Endothelial cell of umbilical vein (primary cell): ENCODE measurements around the gene CCNB1IP1. TPM values are rescaled to one million over a fixed set of nuclear protein-coding genes. Genes with fewer than 3 reads are reported as not detected.

Source experiments
- BruUV-seq: library from RNA; stranded (reverse); fragments of 400-500 nt; replicated peaks from 2 replicates; lab custom pipeline; 2021; lab: Mats Ljungman, UMichigan
- CTCF ChIA-PET: fragments of 300-600, 350-600 bp; sonication (Branson Sonifier 250); formaldehyde crosslinking; loops from one replicate; lab custom pipeline; 2021; ENCODE audit warnings: antibody characterized with exemption, inconsistent platforms; lab: Charles Lee
- POLR2A ChIA-PET: fragments of 300-600, 350-600 bp; sonication (Branson Sonifier 250); formaldehyde crosslinking; loops from one replicate; lab custom pipeline; 2021; ENCODE audit warnings: antibody characterized with exemption, inconsistent platforms; lab: Charles Lee
- DNase-seq: peaks from one replicate; pipeline ENCODE4 v3.0.0-alpha.2; 2011; ENCODE audit warnings: low read depth, low spot score
- FAIRE-seq: peaks from 2 replicates; lab custom pipeline; 2011; peaks lifted over from hg19 to GRCh38; lab: Jason Lieb, UNC
- H2AFZ ChIP-seq: 2 replicates; pipeline ENCODE4 v1.6.0; 2012; ENCODE audit warnings: low read depth, low read length, control low read depth, inconsistent platforms
- H3K27ac ChIP-seq: 2 replicates; pipeline ENCODE4 v1.5.1; 2011; ENCODE audit warnings: low read depth, mild to moderate bottlenecking, control low read depth, low read length, moderate library complexity; ENCODE audit not compliant: insufficient read depth
- H3K27me3 ChIP-seq, 2 experiments: 2 replicates each; pipeline versions ENCODE4 v1.6.0 to v1.6.1; 2011; ENCODE audit warnings: low read length in 2 of 2, mixed read lengths in 1 of 2; ENCODE audit not compliant: control insufficient read depth in 2 of 2, insufficient read depth in 2 of 2
- H3K36me3 ChIP-seq, 2 experiments: 2 replicates in 1 of 2; 3 replicates in 1 of 2; pipeline ENCODE4 v1.5.1; 2011; ENCODE audit warnings: low read length in 2 of 2, mild to moderate bottlenecking in 1 of 2, moderate library complexity in 1 of 2; ENCODE audit not compliant: control insufficient read depth in 2 of 2, insufficient read depth in 2 of 2; ENCODE audit errors: extremely low read depth in 1 of 2
- H3K4me1 ChIP-seq: 3 replicates; pipeline ENCODE4 v1.5.1; 2011; ENCODE audit warnings: mild to moderate bottlenecking, low read length; ENCODE audit not compliant: control insufficient read depth, insufficient read depth; ENCODE audit errors: extremely low read depth
- H3K4me2 ChIP-seq: 2 replicates; pipeline ENCODE4 v1.6.1; 2011; ENCODE audit warnings: low read length, control low read depth, mixed read lengths; ENCODE audit not compliant: insufficient read depth
- H3K4me3 ChIP-seq, 3 experiments: fragments of 200-600 bp in 1 of 3; sonication (generic), shearing (Covaris generic) in 1 of 3; replicated peaks in 1 of 3; 2 replicates each; pipeline ENCODE4 v1.5.1; 2011 to 2016; ENCODE audit warnings: control low read depth in 3 of 3, low read length in 3 of 3, mild to moderate bottlenecking in 2 of 3, inconsistent platforms in 1 of 3, low read depth in 1 of 3, moderate library complexity in 1 of 3; ENCODE audit not compliant: insufficient read depth in 1 of 3
- H3K79me2 ChIP-seq: 2 replicates; pipeline ENCODE4 v1.6.0; 2012; ENCODE audit warnings: low read length, inconsistent platforms; ENCODE audit not compliant: control insufficient read depth, insufficient read depth
- H3K9ac ChIP-seq: replicated peaks from 2 replicates; pipeline ENCODE3; 2011; ENCODE audit warnings: low read length, control low read depth; ENCODE audit not compliant: insufficient read depth; ENCODE audit errors: extremely low read depth
- H3K9me1 ChIP-seq: replicated peaks from 3 replicates; pipeline ENCODE4 v1.6.0; 2011; ENCODE audit warnings: mild to moderate bottlenecking, low read length; ENCODE audit not compliant: control insufficient read depth, insufficient read depth; ENCODE audit errors: extremely low read depth
- H3K9me3 ChIP-seq: replicated peaks from 2 replicates; pipeline ENCODE4 v1.5.1; 2012; ENCODE audit warnings: low read length, inconsistent platforms; ENCODE audit not compliant: control insufficient read depth, insufficient read depth
- H4K20me1 ChIP-seq: replicated peaks from 2 replicates; pipeline ENCODE3; 2011; ENCODE audit warnings: mild to moderate bottlenecking, low read length; ENCODE audit not compliant: control insufficient read depth, insufficient read depth; ENCODE audit errors: extremely low read depth
- EZH2 ChIP-seq: IDR thresholded peaks from 2 replicates; pipeline ENCODE4 v1.6.1; 2012; ENCODE audit warnings: borderline replicate concordance, low read depth, mild to moderate bottlenecking, moderate library complexity, low read length, inconsistent platforms; ENCODE audit not compliant: severe bottlenecking
- FOS ChIP-seq: IDR thresholded peaks from 2 replicates; pipeline ENCODE4 v1.6.1; 2011; ENCODE audit warnings: mild to moderate bottlenecking, low read length, moderate library complexity, borderline replicate concordance; ENCODE audit not compliant: insufficient read depth
- GATA2 ChIP-seq: IDR thresholded peaks from 2 replicates; pipeline ENCODE4 v1.7.0; 2011; ENCODE audit warnings: low read depth, mild to moderate bottlenecking, moderate library complexity, mixed read lengths, low read length; ENCODE audit not compliant: insufficient read length, insufficient read depth
- JUN ChIP-seq: IDR thresholded peaks from 2 replicates; pipeline ENCODE4 v1.6.1; 2011; ENCODE audit warnings: borderline replicate concordance, low read depth; ENCODE audit not compliant: insufficient read length, insufficient read depth
- MAX ChIP-seq: IDR thresholded peaks from 2 replicates; pipeline ENCODE4 v1.6.1; 2011; ENCODE audit not compliant: insufficient read depth, insufficient read length
- MYC ChIP-seq: IDR thresholded peaks from one replicate; pipeline ENCODE4 v1.6.1; 2011; ENCODE audit warnings: mild to moderate bottlenecking, low read depth, low read length
- POLR2A ChIP-seq: IDR thresholded peaks from 2 replicates; pipeline ENCODE4 v1.6.1; 2012; ENCODE audit warnings: low read depth, mild to moderate bottlenecking, control low read depth, low read length
- POLR2AphosphoS5 ChIP-seq: IDR thresholded peaks from 2 replicates; pipeline ENCODE4 v1.6.1; 2012; ENCODE audit warnings: low read depth, mild to moderate bottlenecking, control low read depth, low read length, moderate library complexity; ENCODE audit not compliant: insufficient read depth
- dilution Hi-C: fragments of 300-500 bp; cut with MboI; formaldehyde crosslinking; loops from one replicate; pipeline ENCODE4 v1.15.0; 2019; ENCODE audit warnings: low sequenced_read_pairs; ENCODE audit not compliant: extremely low pct_ligation_motif_present
- intact Hi-C: fragments of 100-400 bp; cut with micrococcal nuclease; formaldehyde crosslinking; loops from one replicate; pipeline ENCODE4 v1.10.0; 2022
- polyA plus RNA-seq, 4 experiments: library from polyadenylated mRNA; depleted of rRNA in 3 of 4; stranded (reverse) in 3 of 4; unstranded in 1 of 4; fragments of >200 nt; gene quantifications; 2 replicates each; pipeline versions ENCODE4 v1.2.1 to v1.2.3, GENCODE V29; 2011 to 2012; ENCODE audit warnings: missing spikeins in 1 of 4
- total RNA-seq: library from RNA; stranded (reverse); gene quantifications from 2 replicates; pipeline ENCODE4 v1.2.3, GENCODE V29; 2021
- TF ChIP-seq, protein P1 (sequence below), 2 donors: IDR thresholded peaks; 1 replicate in 1 of 2; 2 replicates in 1 of 2; pipeline ENCODE4 v1.5.1; 2011; ENCODE audit warnings: low read length in 2 of 2, mild to moderate bottlenecking in 2 of 2, moderate library complexity in 2 of 2, control low read depth in 1 of 2, inconsistent platforms in 1 of 2, low read depth in 1 of 2; ENCODE audit not compliant: insufficient read depth in 1 of 2; ENCODE audit errors: extremely low read depth in 1 of 2

Gene CCNB1IP1
- total and polyA plus RNA-seq, 2 donors (not counting 3 experiments of a cell fraction or from before 2014, with no cell fraction given), result 32.7 to 35.5 TPM

GRCh38 chr14:20302042-20302755 lies 30.9 kb downstream of the CCNB1IP1 start:
- no peak overlapping the region for H3K4me3 ChIP-seq
- no peak overlapping the region for H3K9ac ChIP-seq
- FAIRE-seq, result no peak
- no peak overlapping the region for H2AFZ ChIP-seq
- no peaks in the 10 kb centered on the region for H4K20me1 ChIP-seq
- no peaks in the 10 kb centered on the region for H3K27me3 ChIP-seq
- ChIA-PET POLR2A (no interaction called here), CTCF (no interaction called here)
- no peak for TF ChIP-seq MYC
- TF ChIP-seq JUN, result no peak
- TF ChIP-seq FOS, result no peak
- TF ChIP-seq, protein P1, sequence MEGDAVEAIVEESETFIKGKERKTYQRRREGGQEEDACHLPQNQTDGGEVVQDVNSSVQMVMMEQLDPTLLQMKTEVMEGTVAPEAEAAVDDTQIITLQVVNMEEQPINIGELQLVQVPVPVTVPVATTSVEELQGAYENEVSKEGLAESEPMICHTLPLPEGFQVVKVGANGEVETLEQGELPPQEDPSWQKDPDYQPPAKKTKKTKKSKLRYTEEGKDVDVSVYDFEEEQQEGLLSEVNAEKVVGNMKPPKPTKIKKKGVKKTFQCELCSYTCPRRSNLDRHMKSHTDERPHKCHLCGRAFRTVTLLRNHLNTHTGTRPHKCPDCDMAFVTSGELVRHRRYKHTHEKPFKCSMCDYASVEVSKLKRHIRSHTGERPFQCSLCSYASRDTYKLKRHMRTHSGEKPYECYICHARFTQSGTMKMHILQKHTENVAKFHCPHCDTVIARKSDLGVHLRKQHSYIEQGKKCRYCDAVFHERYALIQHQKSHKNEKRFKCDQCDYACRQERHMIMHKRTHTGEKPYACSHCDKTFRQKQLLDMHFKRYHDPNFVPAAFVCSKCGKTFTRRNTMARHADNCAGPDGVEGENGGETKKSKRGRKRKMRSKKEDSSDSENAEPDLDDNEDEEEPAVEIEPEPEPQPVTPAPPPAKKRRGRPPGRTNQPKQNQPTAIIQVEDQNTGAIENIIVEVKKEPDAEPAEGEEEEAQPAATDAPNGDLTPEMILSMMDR (IDR thresholded peaks at IDR 0.05; ENCODE audit: extremely low read depth in 1 of 2, insufficient read depth in 1 of 2, low read depth in 1 of 2, low read length in 2 of 2), result no peak
- no TSS peak for BruUV-seq
- H3K9me1 ChIP-seq, result no peaks in the 10 kb centered on the region
- H3K79me2 ChIP-seq, result peaks cover 13% of the 10 kb centered on the region
- dilution Hi-C loops, result no loop called here
- peaks cover 9% of the 10 kb centered on the region for H3K4me1 ChIP-seq
- no peak for DNase-seq
- H3K9me3 ChIP-seq, result no peaks in the 10 kb centered on the region
- H3K4me2 ChIP-seq, result no peak overlapping the region
- intact Hi-C loops, result no loop called here
- H3K36me3 ChIP-seq, result peaks cover 9 to 11% of the 10 kb centered on the region in 2 experiments
- H3K27ac ChIP-seq, result no peak overlapping the region

GRCh38 chr14:20295067-20295466 lies 38.0 kb downstream of the CCNB1IP1 start:
- Histone ChIP-seq H3K9ac (no peak overlapping the region), H2AFZ (no peak overlapping the region), H3K4me3 (no peak overlapping the region), H4K20me1 (no peaks in the 10 kb centered on the region), H3K79me2 (no peaks in the 10 kb centered on the region), H3K36me3 (peaks cover 18 to 21% of the 10 kb centered on the region in 2 experiments), H3K9me3 (no peaks in the 10 kb centered on the region), H3K27ac (no peak overlapping the region), H3K4me2 (no peak overlapping the region), H3K27me3 (no peaks in the 10 kb centered on the region), H3K4me1 (no peaks in the 10 kb centered on the region), H3K9me1 (no peaks in the 10 kb centered on the region)
- DNase-seq (no peak), FAIRE-seq (no peak)
- intact Hi-C loops (no loop called here), dilution Hi-C loops (no loop called here)
- no peak for TF ChIP-seq EZH2
- TF ChIP-seq, protein P1 (IDR thresholded peaks at IDR 0.05; ENCODE audit: extremely low read depth in 1 of 2, insufficient read depth in 1 of 2, low read depth in 1 of 2, low read length in 2 of 2), result no peak
- no peak for TF ChIP-seq JUN
- TF ChIP-seq MYC, result no peak
- no peak for TF ChIP-seq POLR2AphosphoS5
- no peak for TF ChIP-seq GATA2
- no peak for TF ChIP-seq POLR2A
- no peak for TF ChIP-seq FOS
- TF ChIP-seq MAX, result no peak
- ChIA-PET POLR2A (no interaction called here), CTCF (interaction anchor here (1.0 kb wide), 1 partner anchor 11 kb away, joined by 3 read pairs; the partner anchor contains the start of gene TTC5)
- no TSS peak for BruUV-seq
